ENCODE measurements around the gene HOXA9.

Gene HOXA9

GRCh38 chr7:27173956-27174873, 8.9 kb upstream of the HOXA9 start, which contains the start of gene HOXA10:
TSS of gene HOXA10 (minus strand) at chr7:27174320. CDS start at chr7:27174306, 14 bp downstream.
- DNase-seq, result no peak
- Histone ChIP-seq H3K4me3 (ENCODE audit: low read depth, low read length) (no peak within 1 kb of the TSS), H3K27me3 (peaks cover 100% of the 10 kb centered on the region), H3K4me1 (no peaks in the 10 kb centered on the region), H3K36me3 (no peaks in the 10 kb centered on the region), H3K9me3 (no peaks in the 10 kb centered on the region; the same call in 1 of the 2 replicates)
- TF ChIP-seq CTCF (IDR thresholded peaks at IDR 0.05; ENCODE audit: low read depth, low read length), result no peak

DNA sequence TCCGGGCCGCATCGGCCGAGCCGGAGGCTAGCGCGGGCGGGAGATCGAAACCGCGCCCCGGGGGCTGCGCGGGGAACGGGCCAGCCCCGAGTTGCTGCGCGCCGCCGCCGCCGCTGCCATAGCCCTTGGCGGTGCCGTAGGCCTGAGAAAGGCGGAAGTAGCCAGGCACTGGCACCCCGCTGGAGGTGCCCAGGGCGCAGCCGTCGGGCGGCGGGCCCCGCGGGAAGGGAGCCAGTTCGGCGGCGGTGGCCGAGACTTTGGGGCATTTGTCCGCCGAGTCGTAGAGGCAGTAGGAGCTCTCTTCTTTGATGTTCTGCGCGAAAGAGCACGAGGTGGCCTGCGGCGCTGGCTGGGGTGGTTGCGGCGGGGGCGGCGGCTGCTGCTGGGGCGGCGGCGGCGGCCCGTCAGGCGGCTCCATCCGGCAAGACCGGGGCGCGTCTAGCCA, 8.2 kb upstream of the HOXA9 start:
- no peak for DNase-seq
- TF ChIP-seq CTCF (IDR thresholded peaks at IDR 0.05; ENCODE audit: low read depth, low read length), result no peak
- no peaks in the 10 kb centered on the region for H3K4me1 ChIP-seq
- H3K36me3 ChIP-seq, result no peaks in the 10 kb centered on the region
- H3K27me3 ChIP-seq, result peaks cover 100% of the 10 kb centered on the region
- H3K4me3 ChIP-seq (ENCODE audit: low read depth, low read length), result no peak overlapping the region
- H3K9me3 ChIP-seq, result no peaks in the 10 kb centered on the region; the same call in 1 of the 2 replicates

DNA sequence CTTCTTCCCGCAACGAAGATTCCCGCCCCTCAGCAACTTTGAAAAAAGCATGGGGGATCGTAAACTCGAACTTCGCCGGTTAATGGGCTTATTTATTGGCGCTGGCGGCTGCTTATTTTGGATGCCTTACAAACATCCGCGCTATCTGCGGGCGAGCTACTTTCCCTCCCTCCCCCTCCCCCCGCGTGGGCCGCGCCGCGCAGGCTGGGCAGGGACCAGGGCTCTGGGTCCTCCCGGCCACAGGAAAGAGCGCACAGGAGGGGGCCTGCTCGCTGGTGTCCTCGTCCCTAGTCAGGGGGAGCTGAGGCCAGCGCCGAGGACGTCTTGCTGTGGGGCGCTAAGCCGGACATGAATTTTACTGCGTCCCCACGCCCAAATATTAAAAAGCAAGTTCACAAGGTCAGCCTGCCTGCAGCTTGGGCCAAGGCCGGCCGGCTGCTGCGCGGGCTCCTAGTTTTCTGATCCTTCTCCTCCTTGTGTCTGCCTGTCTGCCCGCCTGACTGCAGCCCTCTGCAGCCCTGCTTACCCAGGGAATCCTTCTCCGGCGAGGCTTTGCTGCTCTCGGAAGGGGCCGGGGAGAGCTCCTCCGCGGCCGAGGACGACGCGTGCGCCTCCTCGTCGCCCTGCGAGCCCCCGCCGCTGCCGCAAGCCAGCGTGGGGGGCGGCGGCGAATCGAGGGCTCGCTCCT, 7.6 kb upstream of the HOXA9 start:
- no peak overlapping the region for H3K4me3 ChIP-seq (ENCODE audit: low read depth, low read length)
- TF ChIP-seq CTCF (IDR thresholded peaks at IDR 0.05; ENCODE audit: low read depth, low read length), result no peak
- no peaks in the 10 kb centered on the region for H3K36me3 ChIP-seq
- H3K4me1 ChIP-seq, result no peaks in the 10 kb centered on the region
- H3K27me3 ChIP-seq, result peaks cover 100% of the 10 kb centered on the region
- no peak for DNase-seq
- H3K9me3 ChIP-seq, result no peaks in the 10 kb centered on the region; the same call in 1 of the 2 replicates

DNA sequence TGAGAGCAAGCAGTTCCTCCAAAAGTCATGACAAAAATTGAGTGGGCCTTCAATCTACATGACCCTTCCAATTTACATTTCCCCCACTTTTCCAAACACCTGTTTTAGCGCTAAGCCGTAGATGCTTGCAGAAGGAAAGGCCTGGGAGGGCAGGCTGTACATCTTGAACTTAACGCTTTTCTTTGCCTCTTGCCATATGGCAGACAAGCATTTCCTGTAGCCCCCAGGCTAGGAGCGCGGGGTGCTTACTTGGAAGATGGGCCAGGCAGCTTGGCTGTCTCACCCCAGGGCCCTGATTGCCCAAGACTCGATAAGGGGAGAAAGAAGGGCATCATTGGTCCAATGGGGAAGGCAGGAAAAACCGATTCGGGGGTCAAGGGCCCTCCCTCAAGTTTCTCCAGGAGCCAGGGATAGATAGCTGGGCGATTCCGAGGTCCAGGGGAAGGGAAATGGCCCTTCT, 7.0 kb upstream of the HOXA9 start:
- no peaks in the 10 kb centered on the region for H3K36me3 ChIP-seq
- H3K27me3 ChIP-seq, result peaks cover 100% of the 10 kb centered on the region

GRCh38 chr7:27171637-27172314, 6.4 kb upstream of the HOXA9 start:
- TF ChIP-seq CTCF (IDR thresholded peaks at IDR 0.05; ENCODE audit: low read depth, low read length), result no peak
- H3K9me3 ChIP-seq, result no peaks in the 10 kb centered on the region; the same call in 1 of the 2 replicates
- no peaks in the 10 kb centered on the region for H3K36me3 ChIP-seq
- H3K27me3 ChIP-seq, result peaks cover 100% of the 10 kb centered on the region
- H3K4me1 ChIP-seq, result no peaks in the 10 kb centered on the region
- peak; percentile 12 for DNase-seq
- H3K4me3 ChIP-seq (ENCODE audit: low read depth, low read length), result no peak overlapping the region

More for the DNA sequence above, 7.0 kb upstream of the HOXA9 start:
- peak; percentile 1 for DNase-seq
- Histone ChIP-seq H3K4me1 (no peaks in the 10 kb centered on the region), H3K4me3 (ENCODE audit: low read depth, low read length) (no peak overlapping the region), H3K9me3 (no peaks in the 10 kb centered on the region; the same call in 1 of the 2 replicates)
- TF ChIP-seq CTCF (IDR thresholded peaks at IDR 0.05; ENCODE audit: low read depth, low read length), result no peak

Data from BE2C (cell line).